Measurements from ENCODE around the gene NFYA.
A peak's percentile ranks its signal among the peaks of the same experiment; 100 is the strongest.

The NFYA gene

GRCh38 chr6:41072836-41073202, at the start of gene NFYA:
NFYA (plus strand) TSS chr6:41072974; CDS start chr6:41079090, 6,116 bp downstream.
- no peak for DNase-seq

- no peak for DNase-seq
Observed at GRCh38 chr6:41023114-41023513, 49.7 kb upstream of the NFYA start.

GRCh38 chr6:41025966-41026530, 46.7 kb upstream of the NFYA start:
- no peak for DNase-seq

- no peak for DNase-seq
Observed at GRCh38 chr6:41027241-41027640, 45.5 kb upstream of the NFYA start.

GRCh38 chr6:41027799-41028560, 44.8 kb upstream of the NFYA start:
- peak; percentile 18 for DNase-seq

- DNase-seq = no peak
Observed at GRCh38 chr6:41028561-41029412, 44.0 kb upstream of the NFYA start.

GRCh38 chr6:41032830-41033229, 39.9 kb upstream of the NFYA start:
- no peak for DNase-seq

- DNase-seq = no peak
Observed at GRCh38 chr6:41033776-41034175, 39.0 kb upstream of the NFYA start.

- no peak for DNase-seq
Observed at GRCh38 chr6:41036186-41036585, 36.6 kb upstream of the NFYA start.

- DNase-seq = no peak
Observed at GRCh38 chr6:41036601-41037000, 36.2 kb upstream of the NFYA start.

GRCh38 chr6:41037107-41037900, 35.5 kb upstream of the NFYA start:
- DNase-seq = no peak

- no peak for DNase-seq
Observed at GRCh38 chr6:41038205-41038604, 34.6 kb upstream of the NFYA start.

GRCh38 chr6:41039060-41039998, 33.4 kb upstream of the NFYA start, which contains the start of gene UNC5CL:
UNC5CL (minus strand) TSS chr6:41039221; CDS start chr6:41035074, 4,147 bp downstream.
- no peak for DNase-seq

GRCh38 chr6:41040101-41040939, 32.5 kb upstream of the NFYA start:
- no peak for DNase-seq

GRCh38 chr6:41040940-41041536, 31.7 kb upstream of the NFYA start:
- no peak for DNase-seq

GRCh38 chr6:41042226-41043055, 30.3 kb upstream of the NFYA start, which contains the start of gene TSPO2:
TSPO2 (plus strand) TSS chr6:41042467; CDS start chr6:41042986, 519 bp downstream.
- no peak for DNase-seq

GRCh38 chr6:41043151-41043550, 29.6 kb upstream of the NFYA start:
- no peak for DNase-seq

GRCh38 chr6:41045664-41046063, 27.1 kb upstream of the NFYA start:
- DNase-seq = no peak

GRCh38 chr6:41046084-41046483, 26.7 kb upstream of the NFYA start:
- DNase-seq = no peak

All from NCI-H1092 (cell line).